BJ (cell line): ENCODE data around the gene IMMT. TPM values are rescaled to one million over a fixed set of nuclear protein-coding genes. Genes with fewer than 3 reads are reported as not detected.

Source experiments
- CTCF ChIA-PET: fragments of 350-600 bp; formaldehyde crosslinking; extraction: SDS; loops from one replicate; lab custom pipeline; 2021; ENCODE audit warnings: antibody characterized with exemption, inconsistent platforms; lab: Yijun Ruan, JAX
- POLR2A ChIA-PET: fragments of 300-600 bp; sonication (Branson Sonifier 250); formaldehyde crosslinking; extraction: SDS; loops from one replicate; lab custom pipeline; 2021; ENCODE audit warnings: antibody characterized with exemption; lab: Charles Lee
- DNase-seq: peaks from one replicate; pipeline ENCODE4 v3.0.0-alpha.2; 2011; ENCODE audit warnings: low read depth
- H3K27me3 ChIP-seq: 2 replicates; pipeline ENCODE4 v1.6.0; 2011; ENCODE audit warnings: low read length; ENCODE audit not compliant: control insufficient read depth, insufficient read depth
- H3K36me3 ChIP-seq: 2 replicates; pipeline ENCODE4 v1.5.1; 2011; ENCODE audit warnings: low read length; ENCODE audit not compliant: control insufficient read depth, insufficient read depth
- H3K4me3 ChIP-seq: 2 replicates; pipeline ENCODE4 v1.5.1; 2011; ENCODE audit warnings: low read depth, mild to moderate bottlenecking, control low read depth, low read length
- CTCF ChIP-seq: IDR thresholded peaks from 2 replicates; pipeline ENCODE4 v1.5.1; 2011; ENCODE audit warnings: low read depth, mild to moderate bottlenecking, control low read depth, inconsistent platforms, low read length, moderate library complexity; ENCODE audit not compliant: insufficient read depth
- polyA plus RNA-seq: library from polyadenylated mRNA; depleted of rRNA; stranded (reverse); fragments of >200 nt; gene quantifications from 2 replicates; pipeline ENCODE4 v1.2.3, GENCODE V29; 2011

IMMT gene
- polyA plus RNA-seq, 1 experiment = 33.7 TPM

DNA sequence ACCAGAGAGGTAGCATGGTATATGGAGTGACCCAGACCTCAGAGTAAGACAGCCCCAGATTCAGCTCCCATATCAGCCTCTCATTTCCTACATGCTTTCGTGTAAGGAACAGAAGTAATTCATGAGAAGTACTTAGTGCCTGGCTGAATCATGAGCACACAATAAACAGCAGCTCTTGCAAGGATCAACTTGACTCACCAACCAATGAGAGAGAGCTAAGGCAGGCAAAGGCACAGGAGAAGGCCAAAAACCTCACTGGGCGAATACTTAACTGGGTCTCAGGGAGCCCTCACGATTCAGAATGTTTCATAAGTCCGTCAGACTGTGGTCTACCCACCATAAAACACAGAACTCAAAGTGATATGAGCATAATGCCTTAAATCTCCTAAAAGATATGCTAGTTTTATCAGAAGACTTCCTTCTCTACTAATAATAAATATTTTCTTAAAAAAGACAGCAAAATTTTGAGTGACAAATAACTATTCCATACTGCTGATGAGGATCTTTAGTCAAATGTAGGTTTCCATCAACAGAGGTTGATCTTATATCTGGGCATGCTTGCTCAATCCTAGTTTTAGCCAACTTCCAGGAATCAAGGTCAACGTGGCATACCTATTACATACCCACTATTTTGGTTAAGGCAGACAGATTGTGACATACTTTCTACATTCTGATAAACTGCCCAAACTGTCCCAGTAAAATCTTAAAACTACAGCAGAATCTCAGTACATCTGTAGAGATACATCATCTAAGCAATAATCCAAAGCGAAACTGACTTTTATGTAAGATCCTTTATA, 34.9 kb downstream of the IMMT start:
- POLR2A ChIA-PET = no interaction called here
- CTCF ChIA-PET = interaction anchor here (0.6 kb wide), 1 partner anchor 210 kb away, joined by 3 read pairs; no protein-coding TSS in a partner anchor
- TF ChIP-seq CTCF = no peak
- H3K4me3 ChIP-seq = no peak overlapping the region
- H3K27me3 ChIP-seq = no peaks in the 10 kb centered on the region
- peaks cover 15% of the 10 kb centered on the region for H3K36me3 ChIP-seq
- DNase-seq = no peak

- CTCF ChIA-PET = interaction anchor here (0.6 to 1.1 kb wide), 3 partner anchors 9 to 214 kb away, joined by 3 read pairs; no protein-coding TSS in a partner anchor
These were observed 37.0 kb downstream of the IMMT start for GRCh38 chr2:86158286-86158685.

GRCh38 chr2:86157009-86157556, 38.2 kb downstream of the IMMT start:
- Histone ChIP-seq H3K27me3 (no peaks in the 10 kb centered on the region), H3K36me3 (peaks cover 12% of the 10 kb centered on the region), H3K4me3 (no peak overlapping the region)
- ChIA-PET POLR2A (no interaction called here), CTCF (interaction anchor here (0.6 to 0.7 kb wide), 3 partner anchors 14 to 134 kb away, joined by 3 read pairs; no protein-coding TSS in a partner anchor)
- DNase-seq = no peak
- TF ChIP-seq CTCF = no peak

More at GRCh38 chr2:86158286-86158685, 37.0 kb downstream of the IMMT start:
- POLR2A ChIA-PET = no interaction called here
- Histone ChIP-seq H3K4me3 (no peak overlapping the region), H3K36me3 (peaks cover 15% of the 10 kb centered on the region), H3K27me3 (no peaks in the 10 kb centered on the region)
- no peak for DNase-seq
- TF ChIP-seq CTCF = no peak

DNA sequence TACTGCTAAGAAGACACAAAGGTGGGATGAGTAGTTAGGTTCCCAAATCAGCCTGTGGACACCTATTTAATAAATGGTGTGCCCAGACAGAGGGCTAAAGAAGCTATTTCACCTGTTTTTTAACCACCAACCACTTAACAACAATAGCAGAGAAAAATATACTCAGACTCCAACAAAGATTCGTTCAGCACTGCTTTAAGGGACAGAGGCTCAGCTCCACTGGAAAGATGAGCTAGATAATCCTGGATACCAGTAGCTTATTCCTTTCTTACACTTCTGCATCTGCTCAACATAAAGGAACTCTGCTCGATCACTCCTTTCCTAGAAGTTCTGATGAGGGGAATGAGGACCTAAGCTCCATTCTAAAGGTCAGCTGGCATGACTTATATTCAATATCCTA, 44.8 kb downstream of the IMMT start:
- no peaks in the 10 kb centered on the region for H3K27me3 ChIP-seq
- TF ChIP-seq CTCF = no peak
- H3K36me3 ChIP-seq = peaks cover 14% of the 10 kb centered on the region
- POLR2A ChIA-PET = no interaction called here
- CTCF ChIA-PET = interaction anchor here (0.6 kb wide), 1 partner anchor 221 kb away, joined by 3 read pairs; no protein-coding TSS in a partner anchor
- H3K4me3 ChIP-seq = no peak overlapping the region
- DNase-seq = no peak

GRCh38 chr2:86147793-86148192, 47.5 kb downstream of the IMMT start:
- CTCF ChIA-PET = no interaction called here
- H3K36me3 ChIP-seq = peaks cover 17% of the 10 kb centered on the region
- no peak for TF ChIP-seq CTCF
- H3K27me3 ChIP-seq = no peaks in the 10 kb centered on the region
- H3K4me3 ChIP-seq = no peak overlapping the region
- POLR2A ChIA-PET = no interaction called here
- DNase-seq = no peak
